NCI-H1105 (cell line): ENCODE data around the gene ACTR8.
"Not testable (repeated sequence)": the region's sequence is repeated elsewhere in the genome, so short reads cannot be mapped to it uniquely, and the experiment has no call there.

Source experiments
- DNase-seq: peaks from one replicate; lab custom pipeline; 2025; lab: John Stamatoyannopoulos, UW

ACTR8 gene, protein sequence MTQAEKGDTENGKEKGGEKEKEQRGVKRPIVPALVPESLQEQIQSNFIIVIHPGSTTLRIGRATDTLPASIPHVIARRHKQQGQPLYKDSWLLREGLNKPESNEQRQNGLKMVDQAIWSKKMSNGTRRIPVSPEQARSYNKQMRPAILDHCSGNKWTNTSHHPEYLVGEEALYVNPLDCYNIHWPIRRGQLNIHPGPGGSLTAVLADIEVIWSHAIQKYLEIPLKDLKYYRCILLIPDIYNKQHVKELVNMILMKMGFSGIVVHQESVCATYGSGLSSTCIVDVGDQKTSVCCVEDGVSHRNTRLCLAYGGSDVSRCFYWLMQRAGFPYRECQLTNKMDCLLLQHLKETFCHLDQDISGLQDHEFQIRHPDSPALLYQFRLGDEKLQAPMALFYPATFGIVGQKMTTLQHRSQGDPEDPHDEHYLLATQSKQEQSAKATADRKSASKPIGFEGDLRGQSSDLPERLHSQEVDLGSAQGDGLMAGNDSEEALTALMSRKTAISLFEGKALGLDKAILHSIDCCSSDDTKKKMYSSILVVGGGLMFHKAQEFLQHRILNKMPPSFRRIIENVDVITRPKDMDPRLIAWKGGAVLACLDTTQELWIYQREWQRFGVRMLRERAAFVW

DNA sequence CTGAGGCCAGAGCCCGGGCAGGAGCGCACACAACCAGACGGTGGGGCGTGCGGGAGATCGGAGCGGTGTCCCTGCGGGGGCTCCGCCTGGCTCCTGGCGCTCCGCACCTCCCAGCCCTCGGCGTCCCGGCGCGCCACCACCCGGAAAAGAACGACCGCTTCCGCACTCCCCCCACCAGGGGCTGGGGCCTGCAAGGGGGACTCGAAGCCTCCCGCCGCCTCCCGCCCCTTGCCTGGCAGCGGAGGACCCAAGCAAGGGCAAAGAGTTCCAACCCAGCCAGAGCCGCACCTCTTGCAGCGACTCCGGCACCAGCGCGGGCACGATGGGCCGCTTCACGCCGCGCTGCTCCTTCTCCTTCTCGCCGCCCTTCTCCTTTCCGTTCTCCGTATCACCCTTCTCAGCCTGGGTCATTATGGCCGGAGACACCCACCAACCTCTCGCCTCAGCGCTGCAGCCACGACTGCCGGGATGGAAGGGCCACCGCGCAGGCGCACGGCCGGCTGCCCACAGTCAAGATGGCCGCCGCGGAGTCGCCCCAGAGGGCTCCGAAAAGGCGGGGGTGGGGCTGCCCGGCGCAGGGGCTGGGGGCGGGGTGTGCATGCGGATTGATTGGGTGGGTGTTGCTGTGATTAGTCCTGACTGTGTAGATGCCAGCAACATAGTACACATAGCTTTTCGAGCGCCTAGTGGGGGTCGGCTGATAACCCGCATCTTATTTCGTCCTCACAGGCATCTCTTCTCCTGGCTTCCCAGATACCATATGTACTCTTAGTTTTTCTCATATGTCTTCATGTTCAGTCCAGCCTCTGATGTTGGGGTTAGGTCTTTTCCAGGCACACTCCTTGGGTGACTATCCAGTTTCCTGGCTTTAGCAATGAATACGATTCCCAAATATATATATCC, at the start of gene ACTR8:
Gene ACTR8, minus strand, starts transcription at position 462 of the 903 bp plus-strand sequence. Its CDS starts 51 bp downstream, at position 411.
- peak; percentile 77 for DNase-seq

DNA sequence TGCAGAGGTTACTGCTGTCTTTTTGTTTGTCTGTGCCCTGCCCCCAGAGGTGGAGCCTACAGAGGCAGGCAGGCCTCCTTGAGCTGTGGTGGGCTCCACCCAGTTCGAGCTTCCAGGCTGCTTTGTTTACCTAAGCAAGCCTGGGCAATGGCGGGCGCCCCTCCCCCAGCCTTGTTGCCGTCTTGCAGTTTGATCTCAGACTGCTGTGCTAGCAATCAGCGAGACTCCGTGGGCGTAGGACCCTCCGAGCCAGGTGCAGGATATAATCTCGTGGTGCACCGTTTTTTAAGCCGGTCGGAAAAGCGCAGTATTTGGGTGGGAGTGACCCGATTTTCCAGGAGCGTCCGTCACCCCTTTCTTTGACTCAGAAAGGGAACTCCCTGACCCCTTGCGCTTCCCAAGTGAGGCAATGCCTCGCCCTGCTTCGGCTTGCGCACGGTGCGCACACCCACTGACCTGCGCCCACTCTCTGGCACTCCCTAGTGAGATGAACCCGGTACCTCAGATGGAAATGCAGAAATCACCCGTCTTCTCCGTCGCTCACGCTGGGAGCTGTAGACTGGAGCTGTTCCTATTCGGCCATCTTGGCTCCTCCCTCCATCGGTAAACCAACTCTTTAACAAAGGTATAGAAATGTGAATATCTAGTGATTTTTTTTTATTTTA, 45.4 kb upstream of the ACTR8 start:
- not testable (repeated sequence) for DNase-seq

- DNase-seq: no peak
These were observed 39.3 kb upstream of the ACTR8 start for GRCh38 chr3:53921296-53921695.

DNA sequence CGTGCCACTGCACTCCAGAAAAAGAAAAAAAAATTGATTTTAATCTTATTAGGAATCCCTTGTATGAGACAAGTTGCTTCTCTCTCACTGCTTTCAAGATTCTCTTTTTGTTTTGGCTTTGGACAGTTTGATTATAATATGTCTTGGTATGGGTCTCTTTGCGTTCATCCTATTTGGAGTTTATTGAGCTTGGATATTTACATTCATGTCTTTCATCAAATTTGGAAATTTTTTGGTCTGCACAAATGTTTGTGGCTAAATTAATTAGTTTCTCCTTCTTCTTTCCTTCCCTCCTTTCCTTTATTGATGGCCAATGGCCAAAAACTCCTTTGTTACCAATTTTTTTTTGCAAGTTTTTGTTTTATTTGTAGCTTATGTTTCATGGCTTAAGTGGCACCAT, 37.8 kb upstream of the ACTR8 start:
- no peak for DNase-seq

DNA sequence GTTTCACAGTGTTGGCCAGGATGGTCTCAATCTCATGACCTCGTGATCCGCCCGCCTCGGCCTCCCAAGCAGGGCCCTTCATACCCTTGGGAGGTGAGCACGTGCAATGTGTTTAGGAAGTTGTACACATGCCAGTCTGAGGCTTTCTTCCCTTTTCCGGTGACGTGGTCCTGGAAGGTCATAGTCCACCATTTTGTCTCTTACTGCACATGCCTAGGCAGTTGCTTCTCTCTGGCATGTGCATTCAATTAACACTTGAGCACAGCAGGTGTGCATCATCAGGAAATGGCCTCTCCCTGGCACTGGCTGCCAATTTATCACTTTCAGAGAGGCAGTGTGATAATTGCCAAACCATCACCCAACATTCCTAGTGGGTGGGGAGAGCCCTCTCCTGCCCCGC, 31.4 kb upstream of the ACTR8 start:
- no peak for DNase-seq

- DNase-seq: no peak
These were observed 20.8 kb upstream of the ACTR8 start for GRCh38 chr3:53902711-53903110.

DNA sequence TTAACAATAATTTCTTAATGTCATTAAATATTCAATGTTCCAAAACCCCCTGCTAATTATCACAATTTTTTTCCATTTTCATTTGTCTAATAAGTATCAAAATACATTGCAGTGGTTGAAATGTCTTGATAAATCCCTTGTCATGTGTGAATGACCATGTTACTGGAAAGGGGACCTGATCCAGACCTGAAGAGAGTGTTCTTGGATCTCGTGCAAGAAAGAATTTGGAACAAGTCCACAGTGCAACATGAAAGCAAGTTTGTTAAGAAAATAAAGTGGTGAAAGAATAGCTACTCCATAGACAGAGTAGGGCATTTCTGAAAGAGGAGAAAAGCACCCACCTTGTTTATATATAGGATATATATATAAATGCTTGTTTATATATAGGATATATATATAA, 20.1 kb upstream of the ACTR8 start:
- no peak for DNase-seq

DNA sequence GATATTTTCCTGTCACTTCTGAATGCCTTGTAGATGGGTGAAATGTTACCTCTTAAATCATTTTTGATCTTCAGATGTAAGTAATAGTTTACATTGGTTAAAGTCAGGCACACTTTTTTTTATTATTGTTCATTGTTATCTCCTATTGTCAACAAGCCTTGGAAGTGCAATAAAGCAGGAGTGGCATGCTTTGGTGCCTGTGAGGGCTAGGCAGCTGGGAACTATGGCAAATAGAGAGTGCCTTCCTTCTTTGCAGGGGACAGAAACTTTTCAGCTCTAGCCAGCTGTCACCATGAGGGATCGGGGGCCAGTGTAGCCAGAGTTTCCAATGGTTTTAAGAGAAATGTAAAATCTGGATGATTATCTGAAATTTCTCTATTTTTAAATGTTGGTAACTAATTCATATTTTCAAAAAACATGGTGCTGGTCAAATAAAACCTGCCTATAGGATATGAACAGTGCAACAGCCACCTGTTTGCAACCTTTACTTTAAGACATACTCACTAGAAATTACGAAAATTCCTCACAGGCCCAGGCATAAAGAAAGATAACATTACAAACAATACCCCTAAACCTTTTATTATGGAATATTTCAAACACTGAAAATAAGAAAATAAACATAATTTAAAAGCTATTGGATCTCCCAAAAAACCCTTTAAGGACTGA, 18.8 kb upstream of the ACTR8 start:
- DNase-seq: no peak

DNA sequence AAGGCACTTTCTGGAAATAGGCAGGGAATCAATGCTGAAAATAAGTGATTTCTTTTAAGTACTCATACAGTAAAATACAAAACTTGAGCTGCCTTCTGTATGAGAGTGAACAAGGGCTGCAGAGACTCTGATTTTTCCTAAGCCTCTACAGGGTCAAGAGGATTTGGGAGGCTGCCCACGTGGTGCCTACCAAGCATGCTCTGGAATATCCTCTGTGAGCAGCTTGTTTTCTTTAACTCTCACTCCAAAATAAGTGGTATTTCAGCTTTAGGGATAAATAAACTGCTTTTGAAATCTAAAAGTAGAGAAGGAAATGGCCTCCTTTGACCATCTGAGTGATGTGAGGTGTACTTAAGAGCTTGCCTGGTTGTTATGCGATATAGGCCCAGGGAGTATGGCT, 17.8 kb upstream of the ACTR8 start:
- no peak for DNase-seq

DNA sequence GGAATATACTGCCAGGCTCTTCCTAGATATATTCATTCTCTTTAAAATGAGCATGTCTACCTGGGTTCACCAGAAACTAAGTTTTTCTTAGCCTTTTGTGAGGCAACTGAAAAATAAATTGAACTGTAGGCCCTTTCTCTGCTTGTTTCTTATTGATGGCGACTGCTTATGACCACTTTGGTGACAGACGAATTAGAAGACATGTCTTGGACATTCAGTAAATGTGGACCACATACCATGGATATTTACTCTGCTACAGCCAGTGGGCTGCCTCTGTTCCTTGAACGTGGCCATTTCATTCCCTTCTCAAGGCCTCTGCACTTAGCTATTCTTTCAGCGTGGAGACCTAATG, 10.3 kb upstream of the ACTR8 start:
- no peak for DNase-seq

DNA sequence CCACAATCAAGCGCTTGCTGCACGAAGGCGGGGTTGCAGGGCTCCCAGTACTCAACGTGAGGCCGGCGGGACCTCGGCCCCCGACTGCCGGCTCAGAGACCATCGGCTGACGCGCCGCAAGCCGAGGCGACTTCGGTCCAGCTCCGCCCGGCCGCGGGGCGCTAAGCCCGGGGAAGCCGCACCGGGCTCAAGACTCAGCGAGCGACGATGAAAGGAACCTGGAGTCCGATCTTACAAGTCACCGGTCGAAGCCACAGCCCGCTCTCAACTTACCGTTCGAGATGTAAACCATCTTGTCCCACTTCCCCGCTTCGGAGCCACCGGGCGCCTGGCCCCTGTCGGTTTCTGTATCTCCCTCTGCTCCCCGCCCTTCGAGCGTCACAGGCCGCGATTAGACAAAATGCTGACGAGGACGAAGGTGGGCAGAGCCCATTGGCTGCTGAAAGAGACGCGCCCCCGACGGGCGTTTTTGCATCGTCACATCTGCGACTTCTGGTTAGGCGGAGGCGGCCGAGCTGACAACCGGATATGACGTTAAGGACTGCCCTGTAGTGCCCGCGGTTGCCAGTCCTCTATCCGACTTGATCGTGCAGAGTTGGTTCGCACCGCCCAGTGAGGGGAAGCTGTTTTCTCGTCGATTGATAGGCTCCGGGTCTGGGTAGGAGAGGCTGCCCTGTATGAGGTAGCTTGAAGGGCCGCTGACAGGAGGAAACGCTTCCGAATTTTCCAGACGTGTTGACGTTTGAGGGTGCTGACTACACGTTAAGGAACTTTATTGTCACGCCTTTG, 9.7 kb upstream of the ACTR8 start, which contains the start of gene SELENOK:
Gene SELENOK, minus strand, starts transcription at position 363 of the 789 bp plus-strand sequence.
- peak; percentile 95 for DNase-seq

DNA sequence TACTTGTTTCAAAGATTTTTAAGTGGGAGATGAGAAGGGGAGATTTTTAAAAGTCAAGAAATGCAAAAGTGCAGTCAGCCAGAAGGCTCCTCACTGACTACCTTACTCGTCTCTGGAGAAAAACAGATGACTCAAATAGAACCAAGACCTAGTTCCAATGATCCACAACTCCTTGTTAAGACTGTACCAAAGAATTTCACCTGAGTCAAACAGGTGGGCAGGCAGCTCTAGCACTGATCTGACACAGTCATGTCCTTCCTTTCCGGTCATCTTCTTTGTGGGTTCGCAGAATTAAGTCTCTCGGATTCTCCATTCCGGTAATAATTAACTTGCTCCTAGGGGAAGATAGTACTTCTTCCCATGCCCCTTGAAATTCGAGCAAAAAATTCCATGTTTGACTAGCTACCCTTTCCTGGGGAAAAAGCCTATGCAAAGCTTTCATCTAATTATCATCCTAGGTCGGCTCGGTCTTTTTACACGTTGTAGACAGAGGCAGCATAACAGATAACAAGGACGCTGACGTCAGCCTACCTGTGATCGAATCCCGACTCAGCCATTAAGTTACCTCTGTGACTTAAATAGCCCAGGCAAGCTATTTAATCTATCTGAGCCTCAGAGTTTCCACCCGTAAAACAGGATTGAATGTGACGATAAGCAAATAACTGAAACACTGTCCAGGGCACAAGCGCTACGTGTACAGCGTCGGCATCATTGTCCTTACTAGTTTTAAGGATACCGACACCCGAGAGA, 8.9 kb upstream of the ACTR8 start:
- DNase-seq: no peak

DNA sequence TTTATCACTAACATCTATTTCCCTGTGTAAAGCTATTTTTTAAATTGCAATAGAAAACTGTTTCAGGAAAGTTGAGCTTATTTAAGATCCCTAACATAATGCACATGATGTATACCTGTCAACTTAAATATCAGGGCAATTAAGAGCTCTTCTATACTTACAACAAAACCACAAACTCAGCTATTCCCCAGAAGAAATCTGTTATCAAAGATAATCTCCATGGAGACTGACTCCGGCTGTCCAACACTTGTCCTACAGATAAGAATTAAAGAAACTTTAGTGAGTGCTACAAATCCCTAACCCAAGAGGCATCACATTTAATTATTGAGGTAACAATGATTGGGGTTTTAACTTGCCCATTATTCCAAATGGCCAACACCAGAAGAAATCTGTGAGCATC, 6.3 kb upstream of the ACTR8 start:
- no peak for DNase-seq

DNA sequence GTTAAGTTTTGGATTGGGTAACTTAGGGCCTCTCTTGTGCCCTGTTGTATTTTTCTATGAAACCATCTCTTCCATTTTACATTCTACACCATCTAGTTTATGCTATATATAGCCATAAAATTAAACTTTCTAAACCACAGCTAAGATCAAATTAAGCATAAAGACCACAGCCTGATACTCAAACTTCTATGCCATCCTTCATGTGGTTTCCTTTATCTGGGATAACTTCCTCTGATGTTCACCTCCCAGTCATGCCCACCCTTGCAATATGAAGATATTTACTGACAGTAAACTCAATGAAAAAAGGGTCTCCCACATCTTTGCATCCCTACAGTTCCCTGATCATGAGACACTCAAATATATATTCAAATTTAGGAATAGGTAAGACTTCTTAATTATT, 5.5 kb upstream of the ACTR8 start:
- DNase-seq: no peak

GRCh38 chr3:53885239-53885638, 3.3 kb upstream of the ACTR8 start:
- no peak for DNase-seq

GRCh38 chr3:53884623-53885022, 2.7 kb upstream of the ACTR8 start:
- no peak for DNase-seq

GRCh38 chr3:53883008-53883407, 1.1 kb upstream of the ACTR8 start:
- no peak for DNase-seq

- DNase-seq: no peak
These were observed 1.3 kb downstream of the ACTR8 start for GRCh38 chr3:53880396-53881345.
